ENCODE results near the gene PDE3A. TPM values are rescaled to one million over a fixed set of nuclear protein-coding genes. Genes with fewer than 3 reads are reported as not detected.

PDE3A gene
- total RNA-seq, 4 donors from 2014 or later: 9.0 to 21.8 (median 10.9) TPM

DNA sequence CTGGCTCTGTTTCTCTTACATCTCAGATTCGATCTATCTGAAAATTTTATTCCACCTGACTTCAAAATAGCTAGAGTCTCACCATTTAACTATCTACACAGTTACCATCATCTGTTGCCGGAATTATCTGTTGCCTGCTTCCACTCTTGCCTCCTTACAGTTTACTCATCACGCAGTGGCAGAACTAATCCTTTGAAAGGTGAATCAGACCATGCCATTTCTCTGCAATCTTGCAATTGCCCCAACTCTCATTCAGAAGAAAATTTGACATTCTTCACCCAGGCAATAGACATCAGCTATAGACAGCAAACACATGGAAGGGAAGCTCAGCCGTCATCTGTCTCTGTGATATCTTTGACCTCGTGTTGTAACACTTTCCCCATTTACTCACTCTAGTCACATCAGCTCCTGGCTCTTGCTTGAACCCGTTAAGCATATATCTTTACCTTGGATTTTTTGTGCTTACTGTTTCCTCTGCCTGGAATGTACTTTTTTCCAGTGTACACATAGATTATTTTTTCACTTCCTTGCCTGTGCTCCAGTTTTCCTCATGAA, 85.5 kb downstream of the PDE3A start:
- TF ChIP-seq, protein P1, sequence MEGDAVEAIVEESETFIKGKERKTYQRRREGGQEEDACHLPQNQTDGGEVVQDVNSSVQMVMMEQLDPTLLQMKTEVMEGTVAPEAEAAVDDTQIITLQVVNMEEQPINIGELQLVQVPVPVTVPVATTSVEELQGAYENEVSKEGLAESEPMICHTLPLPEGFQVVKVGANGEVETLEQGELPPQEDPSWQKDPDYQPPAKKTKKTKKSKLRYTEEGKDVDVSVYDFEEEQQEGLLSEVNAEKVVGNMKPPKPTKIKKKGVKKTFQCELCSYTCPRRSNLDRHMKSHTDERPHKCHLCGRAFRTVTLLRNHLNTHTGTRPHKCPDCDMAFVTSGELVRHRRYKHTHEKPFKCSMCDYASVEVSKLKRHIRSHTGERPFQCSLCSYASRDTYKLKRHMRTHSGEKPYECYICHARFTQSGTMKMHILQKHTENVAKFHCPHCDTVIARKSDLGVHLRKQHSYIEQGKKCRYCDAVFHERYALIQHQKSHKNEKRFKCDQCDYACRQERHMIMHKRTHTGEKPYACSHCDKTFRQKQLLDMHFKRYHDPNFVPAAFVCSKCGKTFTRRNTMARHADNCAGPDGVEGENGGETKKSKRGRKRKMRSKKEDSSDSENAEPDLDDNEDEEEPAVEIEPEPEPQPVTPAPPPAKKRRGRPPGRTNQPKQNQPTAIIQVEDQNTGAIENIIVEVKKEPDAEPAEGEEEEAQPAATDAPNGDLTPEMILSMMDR (IDR thresholded peaks at IDR 0.05; ENCODE audit: low read depth): no peak

DNA sequence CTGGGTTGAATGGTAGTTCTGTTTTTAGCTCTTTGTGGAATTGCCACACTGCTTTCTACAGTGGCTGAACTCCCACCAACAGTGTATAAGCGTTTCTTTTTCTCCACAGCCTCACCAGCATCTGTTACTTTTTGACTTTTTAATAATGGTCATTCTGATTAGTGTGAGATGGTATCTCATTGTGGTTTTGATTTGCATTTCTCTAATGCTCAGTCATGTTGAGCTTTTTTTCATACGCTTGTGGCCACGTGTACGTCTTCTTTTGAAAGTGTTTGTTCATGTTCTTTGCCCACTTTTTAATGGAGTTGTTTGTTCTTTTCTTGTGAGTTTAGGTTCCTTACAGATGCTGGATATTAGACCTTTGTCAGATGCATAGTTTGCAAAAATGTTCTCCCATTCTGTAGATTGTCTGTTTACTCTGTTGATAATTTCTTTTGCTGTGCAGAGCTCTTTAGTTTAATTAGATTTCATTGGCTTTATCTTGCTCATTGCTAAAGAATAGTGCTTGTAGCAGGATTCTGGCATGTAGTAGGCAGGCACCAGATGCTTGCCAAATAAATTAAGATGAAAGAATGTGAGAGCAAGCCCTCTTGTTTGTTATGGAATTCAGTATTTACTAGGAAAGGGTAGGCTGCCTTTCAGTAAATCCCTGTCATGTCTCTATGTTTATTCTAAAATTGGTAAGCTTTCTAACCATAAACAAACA, 86.8 kb downstream of the PDE3A start:
- TF ChIP-seq, protein P1 (IDR thresholded peaks at IDR 0.05; ENCODE audit: low read depth): no peak

DNA sequence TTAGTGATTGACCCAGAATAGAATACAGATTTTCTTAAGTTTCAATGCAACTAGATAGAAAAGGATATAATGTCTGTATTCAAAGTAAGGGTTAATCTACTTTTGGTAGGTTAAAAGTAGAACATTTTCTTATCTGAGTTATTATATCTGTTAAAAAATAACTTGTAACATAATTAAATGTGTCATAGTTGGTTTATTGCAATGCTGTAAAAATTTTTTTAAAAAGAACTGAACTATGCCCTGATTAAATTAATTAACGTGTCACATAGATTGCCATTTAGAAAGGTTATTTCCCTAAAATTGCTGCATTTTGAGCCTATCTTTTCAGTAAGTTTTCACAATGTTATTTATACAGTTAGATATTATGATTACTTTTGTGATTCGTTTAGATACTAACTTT, 89.2 kb downstream of the PDE3A start:
- TF ChIP-seq, protein P1 (IDR thresholded peaks at IDR 0.05; ENCODE audit: low read depth): no peak

DNA sequence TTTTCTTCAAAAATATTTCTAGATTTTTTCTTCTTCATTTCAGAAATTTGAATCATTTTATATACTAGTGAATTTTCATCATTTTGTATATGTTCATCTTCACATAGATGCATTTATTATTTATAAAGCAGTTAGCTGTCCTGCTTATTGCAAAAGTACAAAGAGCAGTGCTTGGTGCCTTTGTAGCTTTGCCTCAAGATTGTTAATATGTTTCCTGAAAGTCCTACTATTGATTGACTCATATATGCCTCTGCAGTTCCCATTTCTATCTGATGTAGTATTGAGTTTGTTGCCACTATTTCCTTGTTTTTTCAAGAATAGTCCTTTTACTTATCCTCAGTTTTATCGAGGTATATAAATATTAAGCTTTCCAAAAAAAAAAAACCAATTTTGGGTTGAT, 89.7 kb downstream of the PDE3A start:
- TF ChIP-seq, protein P1 (IDR thresholded peaks at IDR 0.05; ENCODE audit: low read depth): no peak

DNA sequence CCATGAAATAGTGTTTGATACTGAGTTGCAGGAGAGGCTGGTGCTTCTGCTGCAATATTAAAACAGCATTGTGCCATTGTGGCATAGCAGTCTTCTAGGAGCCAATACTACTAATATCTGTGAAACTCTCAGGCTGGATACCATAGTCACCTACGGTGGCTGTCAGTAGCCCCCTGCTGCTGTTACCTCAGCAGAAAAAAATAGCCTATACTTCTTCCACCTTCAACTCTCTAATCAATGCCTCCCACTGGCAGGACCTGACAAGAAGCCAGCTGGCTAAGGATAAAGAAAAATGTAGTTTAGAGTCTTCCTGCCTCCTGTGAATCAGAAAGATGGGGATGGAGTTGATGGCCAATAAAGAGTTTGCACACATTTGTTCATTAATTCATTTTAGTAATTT, 91.6 kb downstream of the PDE3A start:
- TF ChIP-seq, protein P1 (IDR thresholded peaks at IDR 0.05; ENCODE audit: low read depth): no peak

DNA sequence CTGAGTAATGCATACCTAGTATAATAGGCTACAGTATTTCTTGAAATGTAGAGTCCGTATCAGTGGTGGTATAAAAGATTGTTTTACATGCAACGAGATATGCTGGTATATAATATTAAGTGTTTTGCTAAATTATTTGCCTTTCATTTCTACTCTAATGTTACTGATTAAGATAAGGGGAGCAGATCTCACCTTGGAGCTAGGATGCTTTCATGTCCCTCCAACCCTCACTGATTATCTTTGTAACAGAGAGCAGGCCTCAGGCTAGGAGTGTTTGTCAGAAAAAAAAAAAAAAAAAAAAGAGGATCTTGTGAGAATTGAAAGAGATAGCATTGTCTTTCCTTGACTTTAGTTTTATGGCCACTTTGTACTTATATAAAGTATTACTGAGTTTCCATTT, 92.6 kb downstream of the PDE3A start:
- TF ChIP-seq, protein P1 (IDR thresholded peaks at IDR 0.05; ENCODE audit: low read depth): no peak

DNA sequence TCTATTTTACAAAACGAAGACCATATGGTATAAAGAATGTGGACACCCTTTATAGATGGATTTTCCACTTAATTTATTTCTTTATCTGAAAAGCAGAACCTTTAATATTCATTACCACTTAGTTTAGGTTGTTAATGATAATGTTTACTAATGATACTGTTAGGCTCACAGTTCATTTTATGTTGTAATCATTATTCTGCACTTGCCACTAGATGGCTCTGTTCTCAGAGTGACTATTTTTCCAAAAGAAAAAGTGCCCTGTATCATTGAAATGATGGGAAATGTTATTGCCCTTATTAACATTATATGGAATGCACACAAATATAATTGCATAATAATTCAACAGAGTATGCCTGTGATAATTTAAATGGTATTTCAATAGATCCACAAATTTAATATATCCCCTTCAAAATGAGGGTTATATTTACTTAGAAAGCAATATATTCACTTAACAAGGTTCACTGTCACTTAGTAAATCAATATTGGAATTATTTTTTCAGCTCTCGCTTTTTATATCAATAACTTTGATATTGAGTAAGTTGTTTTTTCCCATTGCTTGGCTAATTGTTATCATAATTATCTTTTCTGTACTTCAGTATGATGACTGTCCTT, 95.7 kb downstream of the PDE3A start:
- TF ChIP-seq, protein P1 (IDR thresholded peaks at IDR 0.05; ENCODE audit: low read depth): no peak

Data from subcutaneous adipose tissue (tissue), 4 donors.